Spinal cord (tissue), 10 donors: ENCODE measurements around the gene SLC25A29. TPM values are rescaled to one million over a fixed set of nuclear protein-coding genes. Genes with fewer than 3 reads are reported as not detected.
"Not testable (repeated sequence)": the region's sequence is repeated elsewhere in the genome, so short reads cannot be mapped to it uniquely, and the experiment has no call there.

ENCODE experiments used
- DNase-seq, 6 donors: peaks; one replicate each; pipeline versions ENCODE4 v3.0.0 to v3.0.0-alpha.2; 2013 to 2015; ENCODE audit warnings: low spot score in 6 of 6, low read depth in 4 of 6
- H3K27ac ChIP-seq: one replicate; pipeline ENCODE4 v1.5.1; 2013; ENCODE audit warnings: low read depth, low read length, control low read depth
- H3K27me3 ChIP-seq: one replicate; pipeline ENCODE4 v1.6.1; 2013; ENCODE audit warnings: low read length; ENCODE audit not compliant: control insufficient read depth, insufficient read depth
- H3K36me3 ChIP-seq: one replicate; pipeline ENCODE4 v1.6.1; 2013; ENCODE audit warnings: low read length; ENCODE audit not compliant: control insufficient read depth, insufficient read depth
- H3K4me1 ChIP-seq: one replicate; pipeline ENCODE4 v1.6.1; 2013; ENCODE audit warnings: low read length; ENCODE audit not compliant: control insufficient read depth, insufficient read depth
- H3K4me3 ChIP-seq: one replicate; pipeline ENCODE4 v1.5.1; 2013; ENCODE audit warnings: low read depth, low read length, control low read depth
- H3K9me3 ChIP-seq: one replicate; pipeline ENCODE4 v1.6.1; 2013; ENCODE audit warnings: low read length; ENCODE audit not compliant: control insufficient read depth, insufficient read depth
- WGBS: methylation state at CpG from one replicate; pipeline ENCODE4 v1.1.5; 2013; ENCODE audit warnings: missing lambda C conversion rate; ENCODE audit not compliant: insufficient coverage; 5-methylcytosine and 5-hydroxymethylcytosine counted together
- polyA plus RNA-seq, 2 donors: library from polyadenylated mRNA; unstranded; fragments of 120-200 nt; gene quantifications; one replicate each; pipeline ENCODE4 v1.2.1, GENCODE V29; 2013; ENCODE audit not compliant: insufficient read length in 2 of 2
- total RNA-seq, 2 donors: library from RNA; depleted of rRNA in 1 of 2; stranded (reverse); fragments of 120-200 nt in 1 of 2; fragments of >200 nt in 1 of 2; gene quantifications; one replicate each; pipeline versions ENCODE4 v1.2.3 to v1.2.4, GENCODE V29; 2013 to 2014
- donor health status: healthy.

SLC25A29 gene
- total and polyA plus RNA-seq, 4 donors, result 26.2 to 131 (median 68.4) TPM

GRCh38 chr14:100290607-100291304 is 15.5 kb downstream of the SLC25A29 start:
- H3K9me3 ChIP-seq, result no peaks in the 10 kb centered on the region
- no peak overlapping the region for H3K27ac ChIP-seq
- 79% methylated on average over 12 of the region's 12 CpGs for WGBS
- no peak for DNase-seq
- peaks cover 66% of the 10 kb centered on the region for H3K36me3 ChIP-seq
- peaks cover 58% of the 10 kb centered on the region for H3K4me1 ChIP-seq
- H3K4me3 ChIP-seq, result no peak overlapping the region
- no peaks in the 10 kb centered on the region for H3K27me3 ChIP-seq

GRCh38 chr14:100289916-100290606 is 16.2 kb downstream of the SLC25A29 start:
- peaks cover 60% of the 10 kb centered on the region for H3K36me3 ChIP-seq
- H3K27me3 ChIP-seq, result no peaks in the 10 kb centered on the region
- no peak for DNase-seq
- no peaks in the 10 kb centered on the region for H3K9me3 ChIP-seq
- 69% methylated on average over 6 of the region's 9 CpGs for WGBS
- H3K4me3 ChIP-seq, result no peak overlapping the region
- H3K27ac ChIP-seq, result no peak overlapping the region
- peaks cover 61% of the 10 kb centered on the region for H3K4me1 ChIP-seq

- DNase-seq, result no peak
- no peak overlapping the region for H3K4me3 ChIP-seq
- H3K27ac ChIP-seq, result no peak overlapping the region
- H3K36me3 ChIP-seq, result peaks cover 52% of the 10 kb centered on the region
- H3K27me3 ChIP-seq, result no peaks in the 10 kb centered on the region
- H3K4me1 ChIP-seq, result peaks cover 61% of the 10 kb centered on the region
- no peaks in the 10 kb centered on the region for H3K9me3 ChIP-seq
- WGBS, result 83% methylated on average over 8 of the region's 12 CpGs
These were observed 17.7 kb downstream of the SLC25A29 start for GRCh38 chr14:100288382-100289185.

DNA sequence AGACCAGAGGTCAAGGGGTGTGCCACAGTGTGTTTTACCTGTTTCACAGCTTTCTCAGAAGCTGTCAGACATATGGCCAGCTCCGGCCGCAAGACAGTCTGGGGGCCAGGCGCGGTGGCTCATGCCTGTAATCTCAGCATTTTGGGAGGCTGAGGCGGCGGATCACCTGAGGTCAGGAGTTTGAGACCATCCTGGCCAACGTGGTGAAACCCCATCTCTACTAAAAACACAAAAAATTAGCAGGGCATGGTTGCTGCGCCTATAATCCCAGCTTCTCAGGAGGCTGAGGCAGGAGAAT is 18.3 kb downstream of the SLC25A29 start:
- H3K27ac ChIP-seq, result not testable (repeated sequence)

GRCh38 chr14:100287202-100287997 is 18.8 kb downstream of the SLC25A29 start:
- Histone ChIP-seq H3K4me3 (no peak overlapping the region), H3K27me3 (no peaks in the 10 kb centered on the region), H3K36me3 (peaks cover 40% of the 10 kb centered on the region), H3K27ac (no peak overlapping the region), H3K4me1 (peaks cover 60% of the 10 kb centered on the region), H3K9me3 (no peaks in the 10 kb centered on the region)
- DNase-seq, result peak in 1 of 6 donors; percentile 20
- WGBS, result 47% methylated on average over 11 of the region's 12 CpGs

More for the DNA sequence above, 18.3 kb downstream of the SLC25A29 start:
- Histone ChIP-seq H3K36me3 (peaks cover 46% of the 10 kb centered on the region), H3K4me1 (peaks cover 60% of the 10 kb centered on the region)
- not testable (repeated sequence) for H3K9me3 ChIP-seq, H3K4me3 ChIP-seq, H3K27me3 ChIP-seq, DNase-seq
- 93% methylated on average over 6 of the region's 8 CpGs for WGBS

DNA sequence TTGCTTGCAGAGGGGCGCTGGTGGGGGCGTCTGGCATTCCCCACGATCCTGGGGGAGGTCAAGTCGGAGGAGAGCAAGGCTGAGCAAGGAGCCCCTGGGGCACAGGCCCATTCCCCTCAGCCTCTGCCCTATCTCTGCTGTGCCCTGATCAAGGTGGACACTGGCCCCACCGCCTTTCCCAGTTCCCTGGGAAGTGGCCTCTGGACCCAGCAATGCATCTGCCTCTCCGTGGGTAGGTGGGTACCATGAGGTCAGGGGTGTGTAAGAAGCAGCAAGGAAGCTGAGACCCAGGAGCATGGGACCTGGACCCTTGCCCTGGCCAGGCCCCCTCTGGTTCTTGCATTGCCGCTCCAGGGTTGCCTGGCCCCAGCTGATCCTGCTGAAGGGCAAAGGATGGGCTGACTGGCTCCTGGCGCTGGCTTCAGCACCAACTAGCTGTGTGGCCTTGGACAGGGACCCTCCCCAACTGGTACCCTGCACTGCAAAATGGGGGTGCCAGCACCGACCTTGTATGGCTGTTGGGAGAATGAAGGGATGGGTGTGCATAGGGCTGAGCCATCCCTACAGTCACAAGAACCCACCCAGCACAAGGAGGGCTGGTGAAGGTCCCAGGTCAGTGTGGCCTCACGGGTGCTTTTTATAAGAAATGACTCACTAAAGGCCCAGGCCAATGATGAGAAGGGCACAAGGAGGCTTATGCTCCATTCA is 19.6 kb downstream of the SLC25A29 start:
- Histone ChIP-seq H3K27me3 (no peaks in the 10 kb centered on the region), H3K4me3 (no peak overlapping the region), H3K36me3 (peaks cover 35% of the 10 kb centered on the region), H3K9me3 (no peaks in the 10 kb centered on the region), H3K4me1 (peaks cover 59% of the 10 kb centered on the region), H3K27ac (no peak overlapping the region)
- 82% methylated on average over 5 of the region's 10 CpGs for WGBS
- no peak for DNase-seq

DNA sequence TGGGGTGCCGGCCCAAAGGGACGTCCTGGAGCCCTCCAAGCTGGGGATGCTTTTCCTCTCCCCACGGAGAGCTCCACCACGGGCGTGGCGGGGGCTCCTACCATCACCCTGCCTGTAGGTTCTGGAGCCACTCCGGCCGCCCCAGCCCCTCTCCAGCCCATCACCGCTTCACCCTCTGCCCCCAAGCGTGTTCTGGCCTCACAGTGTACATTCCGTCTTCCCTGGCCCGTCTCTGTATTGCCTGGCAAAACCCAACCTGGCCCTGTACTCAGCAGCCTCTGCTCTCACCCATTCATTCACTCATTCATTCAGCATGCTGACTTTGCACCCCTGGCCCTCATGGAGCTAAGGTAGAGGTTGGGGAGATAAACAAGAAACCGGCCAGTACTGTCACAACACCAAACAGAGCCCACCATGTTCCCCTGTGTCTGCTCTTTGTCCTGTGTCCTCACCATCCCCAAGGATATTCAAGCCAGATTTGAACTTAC is 20.3 kb downstream of the SLC25A29 start:
- Histone ChIP-seq H3K27ac (peak overlapping the region; percentile 64), H3K4me3 (peak overlapping the region; percentile 67), H3K9me3 (no peaks in the 10 kb centered on the region), H3K4me1 (peaks cover 57% of the 10 kb centered on the region), H3K36me3 (peaks cover 31% of the 10 kb centered on the region), H3K27me3 (no peaks in the 10 kb centered on the region)
- 38% methylated on average over 10 of the region's 13 CpGs for WGBS
- DNase-seq, result peak in 1 of 6 donors; percentile 5

DNA sequence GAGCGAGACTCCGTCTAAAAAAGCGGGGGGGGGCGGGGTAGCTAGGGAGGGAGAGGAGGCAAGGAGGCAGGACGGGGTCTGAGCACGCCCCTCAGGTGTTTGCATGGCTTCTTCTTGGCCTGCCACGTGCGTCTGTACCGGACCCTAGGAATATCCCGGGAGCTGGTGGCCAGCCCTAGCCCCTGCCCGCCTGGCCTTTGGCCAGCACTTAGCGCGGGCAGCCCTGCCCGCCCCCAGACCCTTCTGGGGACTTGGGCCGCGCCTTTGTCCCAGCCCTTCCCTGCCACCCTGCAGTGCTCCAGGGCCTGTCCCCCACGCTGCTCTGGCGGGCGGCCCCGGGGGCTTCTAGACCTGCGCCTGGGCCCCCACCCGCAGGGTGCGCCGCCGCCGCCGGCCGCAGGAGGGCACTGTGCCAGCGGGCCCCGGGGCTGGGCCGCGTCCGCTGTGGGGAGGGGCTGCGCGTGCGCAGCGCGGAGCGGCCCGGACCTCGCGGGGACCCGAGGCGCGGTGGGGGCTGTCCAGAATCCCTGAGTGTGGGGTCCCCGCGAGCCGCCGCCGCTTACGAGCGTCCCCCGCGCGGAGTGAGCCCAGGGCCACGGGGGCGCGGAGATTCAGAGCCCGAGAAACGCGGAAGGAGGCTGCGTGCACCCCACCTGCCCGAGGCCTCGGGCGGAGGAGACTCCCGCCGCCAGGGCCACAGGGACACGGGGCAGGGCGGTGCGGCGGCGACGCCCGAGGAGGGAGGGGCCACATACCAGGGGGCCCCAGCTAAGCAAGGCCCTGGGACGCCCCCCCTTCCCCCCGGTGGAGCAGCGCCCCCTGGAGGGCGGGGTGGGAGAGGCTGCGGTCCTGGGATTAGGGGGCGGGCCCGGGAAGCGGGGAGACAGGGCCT is 21.0 kb downstream of the SLC25A29 start:
- under 1% methylated on average over 75 of the region's 82 CpGs for WGBS
- peak in 4 of 6 donors; percentile 51 to 92 (median 72) for DNase-seq
- no peaks in the 10 kb centered on the region for H3K9me3 ChIP-seq
- peak overlapping the region; percentile 75 for H3K27ac ChIP-seq
- peaks cover 25% of the 10 kb centered on the region for H3K36me3 ChIP-seq
- H3K4me1 ChIP-seq, result peaks cover 50% of the 10 kb centered on the region
- peak overlapping the region; percentile 67 for H3K4me3 ChIP-seq
- no peaks in the 10 kb centered on the region for H3K27me3 ChIP-seq
